Natural killer cell (primary cell): ENCODE data around the gene CTTN. TPM values are rescaled to one million over a fixed set of nuclear protein-coding genes. Genes with fewer than 3 reads are reported as not detected.

Source experiments
- ATAC-seq, 3 donors: fragments of 150-1000 bp in 2 of 3; fragments of 200-7000 bp in 1 of 3; cut with Tn5 transposase; 1 replicate in 1 of 3; 2 replicates in 2 of 3; pipeline ENCODE4 v1.10.0; 2021; ENCODE audit warnings: mild to moderate bottlenecking in 2 of 3, moderate library complexity in 2 of 3
- DNase-seq, 2 donors: peaks; one replicate each; pipeline versions ENCODE4 v3.0.0 to v3.0.0-alpha.2; 2013 to 2021; ENCODE audit warnings: mixed read lengths in 1 of 2
- H3K27ac ChIP-seq: one replicate; pipeline ENCODE4 v1.5.1; 2013; ENCODE audit warnings: mild to moderate bottlenecking, low read length
- H3K27me3 ChIP-seq: one replicate; pipeline ENCODE4 v1.6.1; 2013; ENCODE audit warnings: low read length; ENCODE audit not compliant: control insufficient read depth, insufficient read depth
- H3K36me3 ChIP-seq: one replicate; pipeline ENCODE4 v1.6.1; 2013; ENCODE audit warnings: low read length; ENCODE audit not compliant: control insufficient read depth, insufficient read depth
- H3K4me1 ChIP-seq: one replicate; pipeline ENCODE4 v1.6.1; 2013; ENCODE audit warnings: low read length; ENCODE audit not compliant: control insufficient read depth, insufficient read depth
- H3K4me3 ChIP-seq: one replicate; pipeline ENCODE4 v1.5.1; 2013; ENCODE audit warnings: low read length
- H3K9me3 ChIP-seq: one replicate; pipeline ENCODE4 v1.6.1; 2013; ENCODE audit warnings: low read length; ENCODE audit not compliant: control insufficient read depth, insufficient read depth
- H3K27ac Mint-ChIP-seq, 2 donors: one replicate each; pipeline ENCODE4 v1.8.0; 2022; ENCODE audit warnings: mild to moderate bottlenecking in 2 of 2, mixed read lengths in 2 of 2, moderate library complexity in 1 of 2
- H3K27me3 Mint-ChIP-seq, 2 donors: one replicate each; pipeline ENCODE4 v1.8.0; 2022; ENCODE audit warnings: low read depth in 2 of 2, mixed read lengths in 2 of 2
- H3K36me3 Mint-ChIP-seq: one replicate; pipeline ENCODE4 v1.8.0; 2022; ENCODE audit warnings: mixed read lengths
- H3K4me1 Mint-ChIP-seq, 2 donors: one replicate each; pipeline ENCODE4 v1.8.0; 2022; ENCODE audit warnings: mixed read lengths in 2 of 2
- H3K4me3 Mint-ChIP-seq: one replicate; pipeline ENCODE4 v1.8.0; 2022; ENCODE audit warnings: mild to moderate bottlenecking, moderate library complexity, mixed read lengths
- H3K9me3 Mint-ChIP-seq, 2 donors: one replicate each; pipeline ENCODE4 v1.8.0; 2022; ENCODE audit warnings: mixed read lengths in 2 of 2
- WGBS: methylation state at CpG from one replicate; pipeline ENCODE4 v1.1.7; 2013; ENCODE audit warnings: missing lambda C conversion rate; ENCODE audit not compliant: insufficient coverage; 5-methylcytosine and 5-hydroxymethylcytosine counted together
- intact Hi-C: fragments of 100-400 bp; cut with micrococcal nuclease; formaldehyde crosslinking; loops from one replicate; pipeline ENCODE4 v1.14.2; 2022
- total RNA-seq, 4 donors: library from RNA; stranded (reverse); fragments of 120-200 nt in 1 of 4; gene quantifications; one replicate each; pipeline versions ENCODE4 v1.2.3 to v1.2.4, GENCODE V29; 2013 to 2022
- TF ChIP-seq, protein P1 (sequence below): fragments of 200-600 bp; IDR thresholded peaks from one replicate; pipeline ENCODE4 v1.8.0; 2022; ENCODE audit warnings: antibody characterized with exemption

The CTTN gene
- total RNA-seq, 3 donors from 2014 or later (not counting 1 experiment from before 2014, with no cell fraction given) = 0.59 to 5.8 (median 1.8) TPM

- Histone ChIP-seq H3K9me3 (peaks cover 17% of the 10 kb centered on the region), H3K4me3 (no peak overlapping the region), H3K27me3 (peaks cover 59% of the 10 kb centered on the region), H3K4me1 (peaks cover 45% of the 10 kb centered on the region), H3K27ac (no peak overlapping the region), H3K36me3 (no peaks in the 10 kb centered on the region)
- no peak overlapping the region for H3K27ac Mint-ChIP-seq
- 95% methylated on average over 11 of the region's 11 CpGs for WGBS
- TF ChIP-seq, protein P1, sequence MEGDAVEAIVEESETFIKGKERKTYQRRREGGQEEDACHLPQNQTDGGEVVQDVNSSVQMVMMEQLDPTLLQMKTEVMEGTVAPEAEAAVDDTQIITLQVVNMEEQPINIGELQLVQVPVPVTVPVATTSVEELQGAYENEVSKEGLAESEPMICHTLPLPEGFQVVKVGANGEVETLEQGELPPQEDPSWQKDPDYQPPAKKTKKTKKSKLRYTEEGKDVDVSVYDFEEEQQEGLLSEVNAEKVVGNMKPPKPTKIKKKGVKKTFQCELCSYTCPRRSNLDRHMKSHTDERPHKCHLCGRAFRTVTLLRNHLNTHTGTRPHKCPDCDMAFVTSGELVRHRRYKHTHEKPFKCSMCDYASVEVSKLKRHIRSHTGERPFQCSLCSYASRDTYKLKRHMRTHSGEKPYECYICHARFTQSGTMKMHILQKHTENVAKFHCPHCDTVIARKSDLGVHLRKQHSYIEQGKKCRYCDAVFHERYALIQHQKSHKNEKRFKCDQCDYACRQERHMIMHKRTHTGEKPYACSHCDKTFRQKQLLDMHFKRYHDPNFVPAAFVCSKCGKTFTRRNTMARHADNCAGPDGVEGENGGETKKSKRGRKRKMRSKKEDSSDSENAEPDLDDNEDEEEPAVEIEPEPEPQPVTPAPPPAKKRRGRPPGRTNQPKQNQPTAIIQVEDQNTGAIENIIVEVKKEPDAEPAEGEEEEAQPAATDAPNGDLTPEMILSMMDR = no peak
- H3K9me3 Mint-ChIP-seq = no peaks in the 10 kb centered on the region
- ATAC-seq (no peak), DNase-seq (no peak)
- H3K4me3 Mint-ChIP-seq = peak overlapping the region; percentile 28
- intact Hi-C loops = no loop called here
- peaks cover 42 to 52% of the 10 kb centered on the region in 2 donors for H3K4me1 Mint-ChIP-seq
- peaks cover 48 to 63% of the 10 kb centered on the region in 2 donors for H3K27me3 Mint-ChIP-seq
- no peaks in the 10 kb centered on the region for H3K36me3 Mint-ChIP-seq
These were observed 29.1 kb downstream of the CTTN start for GRCh38 chr11:70427436-70427835.

DNA sequence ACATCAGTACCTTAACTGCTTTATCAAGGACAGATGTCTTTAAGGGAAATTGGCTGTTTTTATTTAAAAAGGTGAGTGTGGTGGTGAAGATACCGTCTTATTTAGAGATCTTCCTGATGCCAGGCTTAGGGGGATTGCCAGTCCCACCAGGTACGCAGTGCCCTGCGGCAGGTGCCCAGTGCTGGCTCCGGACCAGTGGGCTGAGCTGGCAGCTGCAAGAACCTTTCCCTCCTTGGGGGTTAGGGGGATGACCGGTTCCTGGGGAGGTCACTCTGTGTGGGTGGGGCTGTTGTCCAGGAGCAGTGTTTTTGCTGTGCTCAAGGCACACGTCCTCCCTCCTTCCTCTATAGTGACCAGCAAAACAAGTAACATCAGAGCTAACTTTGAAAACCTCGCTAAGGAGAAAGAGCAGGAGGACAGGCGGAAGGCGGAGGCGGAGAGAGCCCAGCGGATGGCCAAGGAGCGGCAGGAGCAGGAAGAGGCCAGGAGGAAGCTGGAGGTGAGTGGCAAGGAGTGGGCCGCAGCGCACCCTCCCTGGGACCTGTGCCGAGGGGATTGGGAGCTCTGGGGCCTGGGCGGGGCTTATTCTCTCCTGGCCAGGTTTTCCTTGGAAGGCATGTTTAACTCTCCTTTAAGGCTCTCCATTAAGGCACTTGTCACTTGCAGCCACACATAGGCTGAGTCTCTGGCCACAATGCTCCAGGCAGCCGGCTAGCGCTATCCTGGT, 30.5 kb downstream of the CTTN start:
- Mint-ChIP-seq H3K9me3 (no peaks in the 10 kb centered on the region), H3K4me1 (peaks cover 33 to 40% of the 10 kb centered on the region in 2 donors), H3K27me3 (peaks cover 42 to 64% of the 10 kb centered on the region in 2 donors), H3K36me3 (no peaks in the 10 kb centered on the region), H3K4me3 (no peak overlapping the region), H3K27ac (no peak overlapping the region)
- Histone ChIP-seq H3K27me3 (peaks cover 57% of the 10 kb centered on the region), H3K4me1 (peaks cover 34% of the 10 kb centered on the region), H3K4me3 (no peak overlapping the region), H3K36me3 (no peaks in the 10 kb centered on the region), H3K27ac (no peak overlapping the region), H3K9me3 (peaks cover 16% of the 10 kb centered on the region)
- TF ChIP-seq, protein P1 = no peak
- 97% methylated on average over 16 of the region's 18 CpGs for WGBS
- intact Hi-C loops = no loop called here
- ATAC-seq = no peak
- DNase-seq = no peak

DNA sequence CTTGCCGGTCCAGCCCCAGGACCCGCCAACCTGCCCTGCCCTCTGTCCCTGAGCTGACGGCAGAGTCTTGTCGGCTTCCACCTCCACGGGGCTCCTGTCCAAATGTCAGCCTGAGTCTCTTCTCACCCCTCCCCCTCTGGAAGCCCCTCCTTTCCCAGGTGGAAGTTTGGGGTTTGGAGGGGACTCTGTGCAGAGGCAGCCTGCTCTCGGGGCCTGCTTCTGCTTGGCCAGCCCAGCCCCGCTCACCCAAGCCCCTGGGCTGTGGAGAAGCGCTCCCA, 31.0 kb downstream of the CTTN start:
- Mint-ChIP-seq H3K4me3 (no peak overlapping the region), H3K9me3 (no peaks in the 10 kb centered on the region), H3K4me1 (peaks cover 28 to 35% of the 10 kb centered on the region in 2 donors), H3K27ac (no peak overlapping the region), H3K27me3 (peaks cover 43 to 63% of the 10 kb centered on the region in 2 donors), H3K36me3 (no peaks in the 10 kb centered on the region)
- 91% methylated on average over 7 of the region's 8 CpGs for WGBS
- TF ChIP-seq, protein P1 = no peak
- no peak for ATAC-seq
- intact Hi-C loops = no loop called here
- no peak for DNase-seq
- peaks cover 11% of the 10 kb centered on the region for H3K9me3 ChIP-seq
- no peak overlapping the region for H3K4me3 ChIP-seq
- peaks cover 29% of the 10 kb centered on the region for H3K4me1 ChIP-seq
- H3K27ac ChIP-seq = no peak overlapping the region
- H3K36me3 ChIP-seq = no peaks in the 10 kb centered on the region
- H3K27me3 ChIP-seq = peaks cover 57% of the 10 kb centered on the region
